Suprapubic skin (tissue), 4 donors: Measurements from ENCODE around the gene TIMP2. TPM values are rescaled to one million over a fixed set of nuclear protein-coding genes. Genes with fewer than 3 reads are reported as not detected.
"Not testable (repeated sequence)": the region's sequence is repeated elsewhere in the genome, so short reads cannot be mapped to it uniquely, and the experiment has no call there.

Experiments
- DNase-seq, 2 donors: peaks; one replicate each; pipeline ENCODE4 v3.0.0-alpha.2; 2019; ENCODE audit warnings: low spot score in 2 of 2
- H3K27ac ChIP-seq: fragments of 200-600 bp; sonication (generic); one replicate; pipeline ENCODE4 v1.5.1; 2019
- H3K27me3 ChIP-seq: fragments of 200-600 bp; sonication (generic); one replicate; pipeline ENCODE4 v1.5.1; 2019
- H3K36me3 ChIP-seq: fragments of 200-600 bp; sonication (generic); one replicate; pipeline ENCODE4 v1.5.1; 2019
- H3K4me1 ChIP-seq: fragments of 200-600 bp; sonication (generic); one replicate; pipeline ENCODE4 v1.5.1; 2019
- H3K4me3 ChIP-seq: fragments of 200-600 bp; sonication (generic); one replicate; pipeline ENCODE4 v1.5.1; 2019; ENCODE audit warnings: mild to moderate bottlenecking
- H3K9me3 ChIP-seq: fragments of 200-600 bp; sonication (generic); one replicate; pipeline ENCODE4 v1.5.1; 2019
- CTCF ChIP-seq, 2 donors: fragments of 200-600 bp in 1 of 2; fragments of 450-650 bp in 1 of 2; sonication (generic) in 1 of 2; IDR thresholded peaks; one replicate each; pipeline ENCODE4 v1.5.1; 2016 to 2019; ENCODE audit warnings: antibody characterized with exemption in 2 of 2, mild to moderate bottlenecking in 1 of 2, moderate library complexity in 1 of 2
- EP300 ChIP-seq: sonication (generic); formaldehyde crosslinking; IDR thresholded peaks from one replicate; pipeline ENCODE4 v1.6.1; 2017; ENCODE audit warnings: antibody characterized with exemption
- POLR2A ChIP-seq, 2 donors: fragments of 450-650 bp; IDR thresholded peaks; one replicate each; pipeline ENCODE4 v1.6.1; 2017; ENCODE audit warnings: antibody characterized with exemption in 2 of 2, mild to moderate bottlenecking in 2 of 2, moderate library complexity in 2 of 2
- POLR2AphosphoS5 ChIP-seq, 3 donors: sonication (generic); formaldehyde crosslinking; IDR thresholded peaks; one replicate each; pipeline ENCODE4 v1.6.1; 2017; ENCODE audit warnings: antibody characterized with exemption in 3 of 3
- WGBS: methylation state at CpG from one replicate; pipeline ENCODE4 v1.1.5; 2018; 5-methylcytosine and 5-hydroxymethylcytosine counted together
- total RNA-seq, 4 donors: library from RNA; depleted of rRNA; stranded (reverse); fragments of >200 nt; gene quantifications; one replicate each; pipeline ENCODE4 v1.1.0, GENCODE V29; 2016

The TIMP2 gene
- total RNA-seq, 4 donors from 2014 or later: 48.4 to 114 (median 76.0) TPM

GRCh38 chr17:78913115-78913514, 12.1 kb downstream of the TIMP2 start:
- no peak for DNase-seq
- no peak overlapping the region for H3K27ac ChIP-seq
- H3K4me3 ChIP-seq: no peak overlapping the region
- H3K9me3 ChIP-seq: no peaks in the 10 kb centered on the region
- 90% methylated on average over 15 of the region's 15 CpGs for WGBS
- peaks cover 49% of the 10 kb centered on the region for H3K4me1 ChIP-seq
- no peak for TF ChIP-seq POLR2A (IDR thresholded peaks at IDR 0.05)
- H3K27me3 ChIP-seq: no peaks in the 10 kb centered on the region
- no peaks in the 10 kb centered on the region for H3K36me3 ChIP-seq

GRCh38 chr17:78912082-78912481, 13.1 kb downstream of the TIMP2 start:
- no peak for DNase-seq
- H3K36me3 ChIP-seq: no peaks in the 10 kb centered on the region
- H3K9me3 ChIP-seq: no peaks in the 10 kb centered on the region
- no peak for TF ChIP-seq POLR2AphosphoS5 (IDR thresholded peaks at IDR 0.05)
- no peak for TF ChIP-seq POLR2A (IDR thresholded peaks at IDR 0.05)
- no peak for TF ChIP-seq CTCF (IDR thresholded peaks at IDR 0.05)
- no peak for TF ChIP-seq EP300
- H3K4me1 ChIP-seq: peaks cover 43% of the 10 kb centered on the region
- no peaks in the 10 kb centered on the region for H3K27me3 ChIP-seq
- 72% methylated on average over 8 of the region's 8 CpGs for WGBS
- H3K27ac ChIP-seq: no peak overlapping the region
- no peak overlapping the region for H3K4me3 ChIP-seq

DNA sequence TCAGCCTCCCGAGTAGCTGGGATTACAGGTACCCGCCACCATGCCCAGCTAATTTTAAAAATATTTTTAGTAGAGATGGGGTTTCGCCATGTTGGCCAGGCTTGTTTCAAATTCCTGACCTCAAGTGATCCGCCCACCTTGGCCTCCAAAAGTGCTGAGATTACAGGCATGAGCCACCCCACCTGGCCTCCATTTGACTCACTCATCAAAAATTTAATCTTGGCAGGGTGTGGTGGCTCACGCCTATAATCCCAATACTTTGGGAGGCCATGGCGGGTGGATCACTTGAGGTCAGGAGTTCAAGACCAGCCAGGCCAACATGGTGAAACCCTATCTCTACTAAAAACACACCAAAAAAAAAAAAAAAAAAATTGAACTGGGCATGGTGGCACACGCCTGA, 13.6 kb downstream of the TIMP2 start:
- H3K27ac ChIP-seq, H3K4me3 ChIP-seq, H3K36me3 ChIP-seq, H3K9me3 ChIP-seq, H3K27me3 ChIP-seq, DNase-seq: not testable (repeated sequence)
- 87% methylated on average over 7 of the region's 7 CpGs for WGBS
- peaks cover 39% of the 10 kb centered on the region for H3K4me1 ChIP-seq

GRCh38 chr17:78910497-78911284, 14.5 kb downstream of the TIMP2 start:
- H3K27ac ChIP-seq: no peak overlapping the region
- no peak for DNase-seq

DNA sequence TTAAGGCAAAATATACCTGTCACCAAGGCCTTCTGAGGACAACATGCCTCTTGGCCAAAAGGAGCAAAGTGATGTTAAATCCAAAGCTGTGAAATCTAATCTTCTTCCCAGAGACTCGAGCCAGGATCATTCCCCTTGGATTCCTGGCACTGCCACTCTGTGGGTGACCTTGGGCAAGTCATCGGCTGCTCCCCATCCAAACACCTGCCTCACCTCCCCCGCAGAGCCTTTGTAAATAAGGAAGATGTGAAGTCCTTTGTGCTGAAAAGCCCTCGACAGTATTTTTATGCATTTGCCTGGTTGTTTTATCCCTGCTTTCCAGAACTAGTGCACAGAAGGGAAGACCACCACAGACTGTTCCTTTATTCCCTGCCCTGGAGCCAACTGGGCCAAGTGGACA, 16.8 kb downstream of the TIMP2 start:
- Histone ChIP-seq H3K4me1 (peaks cover 23% of the 10 kb centered on the region), H3K27me3 (no peaks in the 10 kb centered on the region), H3K9me3 (no peaks in the 10 kb centered on the region), H3K27ac (no peak overlapping the region), H3K36me3 (no peaks in the 10 kb centered on the region), H3K4me3 (no peak overlapping the region)
- WGBS: 45% methylated on average over 4 of the region's 4 CpGs
- DNase-seq: no peak
- no peak for TF ChIP-seq POLR2AphosphoS5 (IDR thresholded peaks at IDR 0.05)
- TF ChIP-seq CTCF (IDR thresholded peaks at IDR 0.05): no peak
- TF ChIP-seq EP300: no peak
- TF ChIP-seq POLR2A (IDR thresholded peaks at IDR 0.05): no peak

More at GRCh38 chr17:78910497-78911284, 14.5 kb downstream of the TIMP2 start:
- TF ChIP-seq POLR2A (IDR thresholded peaks at IDR 0.05): no peak
- TF ChIP-seq EP300: no peak
- no peak for TF ChIP-seq CTCF (IDR thresholded peaks at IDR 0.05)
- TF ChIP-seq POLR2AphosphoS5 (IDR thresholded peaks at IDR 0.05): no peak
- H3K4me1 ChIP-seq: peaks cover 31% of the 10 kb centered on the region
- no peaks in the 10 kb centered on the region for H3K27me3 ChIP-seq
- H3K4me3 ChIP-seq: no peak overlapping the region
- 76% methylated on average over 11 of the region's 11 CpGs for WGBS
- H3K36me3 ChIP-seq: no peaks in the 10 kb centered on the region
- H3K9me3 ChIP-seq: no peaks in the 10 kb centered on the region

DNA sequence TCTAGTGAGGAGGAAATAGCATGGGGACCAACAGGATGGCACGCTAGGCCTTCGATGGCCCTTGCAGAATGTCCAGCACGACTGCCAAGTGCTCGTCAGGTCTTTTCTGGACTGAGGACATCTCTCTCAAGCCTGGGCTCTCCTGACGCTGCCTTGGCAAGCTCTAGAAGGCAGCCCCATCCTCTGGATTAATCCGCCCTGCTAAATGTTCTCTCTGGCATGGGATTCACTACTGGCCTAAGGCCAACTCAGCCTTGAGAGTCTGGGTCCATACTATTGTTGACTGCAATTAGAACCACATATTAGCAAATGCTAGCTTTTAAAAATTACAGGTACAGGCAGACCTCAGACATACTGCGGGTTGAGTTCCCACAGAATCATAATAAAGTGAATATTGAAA, 19.6 kb downstream of the TIMP2 start:
- Histone ChIP-seq H3K9me3 (no peaks in the 10 kb centered on the region), H3K27ac (no peak overlapping the region), H3K4me1 (peaks cover 15% of the 10 kb centered on the region), H3K36me3 (no peaks in the 10 kb centered on the region), H3K27me3 (no peaks in the 10 kb centered on the region), H3K4me3 (no peak overlapping the region)
- TF ChIP-seq POLR2A (IDR thresholded peaks at IDR 0.05) (no peak), POLR2AphosphoS5 (IDR thresholded peaks at IDR 0.05) (no peak), CTCF (IDR thresholded peaks at IDR 0.05) (no peak), EP300 (no peak)
- WGBS: 91% methylated on average over 7 of the region's 7 CpGs
- no peak for DNase-seq
